ENCODE data around the gene MACROD2. TPM values are rescaled to one million over a fixed set of nuclear protein-coding genes. Genes with fewer than 3 reads are reported as not detected.
A peak's percentile ranks its signal among the peaks of the same experiment; 100 is the strongest.

The MACROD2 gene
- total and polyA plus RNA-seq, 8 donors: 0.78 to 31.3 (median 10.9) TPM; not detected in 1

DNA sequence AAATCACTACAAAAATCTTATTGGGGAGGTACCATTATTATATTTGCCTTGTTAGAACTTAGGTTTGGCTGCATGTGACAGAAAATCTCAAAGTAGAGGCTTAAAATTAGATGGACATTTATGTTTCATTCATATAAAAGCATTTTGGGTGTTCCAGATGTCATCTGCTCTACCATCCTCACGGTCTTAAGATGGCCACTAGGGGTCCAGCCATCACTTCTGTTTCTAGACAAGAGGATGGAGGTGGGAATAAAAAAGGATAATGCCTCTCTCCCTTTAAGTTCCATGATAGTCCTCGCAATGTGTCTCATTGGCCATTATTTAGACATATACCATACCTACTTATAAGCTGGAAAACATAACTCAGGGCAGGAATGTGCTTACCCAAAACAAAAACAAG is 1648.4 kb downstream of the MACROD2 start:
- intact Hi-C loops (cut with DNase I; ENCODE audit: low total_unique reads): no loop called here
- H3K36me3 ChIP-seq: no peaks in the 10 kb centered on the region
- WGBS, 5 donors: 54 to 93% (median 87%) methylated on average over 2 of the region's 2 CpGs
- H3K27me3 ChIP-seq: no peaks in the 10 kb centered on the region
- TF ChIP-seq POLR2A (IDR thresholded peaks at IDR 0.05) (no peak), EP300 (IDR thresholded peaks at IDR 0.05) (no peak)
- TF ChIP-seq, protein P1, sequence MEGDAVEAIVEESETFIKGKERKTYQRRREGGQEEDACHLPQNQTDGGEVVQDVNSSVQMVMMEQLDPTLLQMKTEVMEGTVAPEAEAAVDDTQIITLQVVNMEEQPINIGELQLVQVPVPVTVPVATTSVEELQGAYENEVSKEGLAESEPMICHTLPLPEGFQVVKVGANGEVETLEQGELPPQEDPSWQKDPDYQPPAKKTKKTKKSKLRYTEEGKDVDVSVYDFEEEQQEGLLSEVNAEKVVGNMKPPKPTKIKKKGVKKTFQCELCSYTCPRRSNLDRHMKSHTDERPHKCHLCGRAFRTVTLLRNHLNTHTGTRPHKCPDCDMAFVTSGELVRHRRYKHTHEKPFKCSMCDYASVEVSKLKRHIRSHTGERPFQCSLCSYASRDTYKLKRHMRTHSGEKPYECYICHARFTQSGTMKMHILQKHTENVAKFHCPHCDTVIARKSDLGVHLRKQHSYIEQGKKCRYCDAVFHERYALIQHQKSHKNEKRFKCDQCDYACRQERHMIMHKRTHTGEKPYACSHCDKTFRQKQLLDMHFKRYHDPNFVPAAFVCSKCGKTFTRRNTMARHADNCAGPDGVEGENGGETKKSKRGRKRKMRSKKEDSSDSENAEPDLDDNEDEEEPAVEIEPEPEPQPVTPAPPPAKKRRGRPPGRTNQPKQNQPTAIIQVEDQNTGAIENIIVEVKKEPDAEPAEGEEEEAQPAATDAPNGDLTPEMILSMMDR (IDR thresholded peaks at IDR 0.05): no peak
- DNase-seq: no peak
- H3K4me1 ChIP-seq: peaks cover 0 to 3% (median 0%) of the 10 kb centered on the region in 4 donors
- no peak overlapping the region for H3K4me3 ChIP-seq
- H3K27ac ChIP-seq: no peak overlapping the region
- no peaks in the 10 kb centered on the region for H3K9me3 ChIP-seq

DNA sequence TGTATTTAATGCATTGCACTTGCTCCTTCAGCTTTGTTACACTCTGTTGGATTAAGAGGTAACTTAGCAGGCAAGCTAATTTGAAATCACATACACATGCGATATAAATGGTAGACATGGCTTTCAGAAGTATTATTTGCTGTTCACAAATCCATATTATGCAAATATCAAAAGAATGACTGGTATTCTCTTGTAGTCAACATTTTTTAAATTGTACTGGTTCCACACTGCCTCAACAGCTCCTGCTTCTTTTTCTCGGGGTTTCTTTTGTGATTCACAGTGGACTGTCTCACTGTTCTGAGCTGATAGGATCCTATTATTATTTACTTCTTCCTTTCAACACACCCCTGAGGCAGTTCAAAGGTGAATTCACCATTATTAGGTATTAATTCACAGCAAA is 1650.5 kb downstream of the MACROD2 start:
- TF ChIP-seq EP300 (IDR thresholded peaks at IDR 0.05) (no peak), POLR2A (IDR thresholded peaks at IDR 0.05) (no peak), POLR2AphosphoS5 (IDR thresholded peaks at IDR 0.05) (no peak)
- TF ChIP-seq, protein P1 (IDR thresholded peaks at IDR 0.05): no peak
- no peaks in the 10 kb centered on the region for H3K9me3 ChIP-seq
- H3K27ac ChIP-seq: no peak overlapping the region
- H3K4me1 ChIP-seq: no peaks in the 10 kb centered on the region
- DNase-seq: no peak
- 79 to 86% (median 79%) methylated on average over 2 of the region's 2 CpGs for WGBS, 5 donors
- H3K36me3 ChIP-seq: no peaks in the 10 kb centered on the region
- H3K4me3 ChIP-seq: no peak overlapping the region
- no peaks in the 10 kb centered on the region for H3K27me3 ChIP-seq
- intact Hi-C loops (cut with DNase I; ENCODE audit: low total_unique reads): no loop called here

GRCh38 chr20:15653396-15654207 is 1658.3 kb downstream of the MACROD2 start:
- 88 to 94% (median 91%) methylated on average over 8 of the region's 8 CpGs for WGBS, 5 donors
- DNase-seq: no peak
- Histone ChIP-seq H3K27me3 (no peaks in the 10 kb centered on the region), H3K36me3 (no peaks in the 10 kb centered on the region), H3K4me1 (peaks cover 0 to 13% (median 4%) of the 10 kb centered on the region in 4 donors), H3K9me3 (no peaks in the 10 kb centered on the region), H3K27ac (no peak overlapping the region), H3K4me3 (no peak overlapping the region)
- intact Hi-C loops (cut with DNase I; ENCODE audit: low total_unique reads): no loop called here
- TF ChIP-seq EP300 (IDR thresholded peaks at IDR 0.05) (no peak), POLR2A (IDR thresholded peaks at IDR 0.05) (no peak), POLR2AphosphoS5 (IDR thresholded peaks at IDR 0.05) (no peak)
- TF ChIP-seq, protein P1 (IDR thresholded peaks at IDR 0.05): no peak

GRCh38 chr20:15654208-15654649 is 1658.9 kb downstream of the MACROD2 start:
- DNase-seq: peak; percentile 45 to 70

More at GRCh38 chr20:15654208-15654649, 1658.9 kb downstream of the MACROD2 start:
- no peaks in the 10 kb centered on the region for H3K9me3 ChIP-seq
- intact Hi-C loops (cut with DNase I; ENCODE audit: low total_unique reads): no loop called here
- H3K27me3 ChIP-seq: no peaks in the 10 kb centered on the region
- H3K4me3 ChIP-seq: no peak overlapping the region
- no peaks in the 10 kb centered on the region for H3K36me3 ChIP-seq
- H3K27ac ChIP-seq: no peak overlapping the region
- TF ChIP-seq, protein P1 (IDR thresholded peaks at IDR 0.05): peak in 4 of 7 experiments; percentile 28 to 52 (median 41)
- TF ChIP-seq POLR2AphosphoS5 (IDR thresholded peaks at IDR 0.05) (no peak), POLR2A (IDR thresholded peaks at IDR 0.05) (no peak)
- peaks cover 0 to 13% (median 4%) of the 10 kb centered on the region in 4 donors for H3K4me1 ChIP-seq
- WGBS, 5 donors: 50 to 81% (median 69%) methylated on average over 2 of the region's 2 CpGs
